ENCODE results near the gene CCDC192. TPM values are rescaled to one million over a fixed set of nuclear protein-coding genes. Genes with fewer than 3 reads are reported as not detected.

Gene CCDC192
- total RNA-seq: not detected in 2 replicates

GRCh38 chr5:127702926-127703561 is at the start of gene CCDC192:
TSS of gene CCDC192 (plus strand) at chr5:127703391. CDS start at chr5:127703446, 55 bp downstream.

Other genes with a start within 250 kb of the CCDC192 start
- gene PRRC1, start 185.8 kb upstream of the CCDC192 start, total RNA-seq: 63.3 and 80.3 TPM in 2 replicates
- not detected in 2 replicates for gene CTXN3, start 54.3 kb upstream of the CCDC192 start, total RNA-seq